ENCODE data around the gene TTC21B.

The TTC21B gene

DNA sequence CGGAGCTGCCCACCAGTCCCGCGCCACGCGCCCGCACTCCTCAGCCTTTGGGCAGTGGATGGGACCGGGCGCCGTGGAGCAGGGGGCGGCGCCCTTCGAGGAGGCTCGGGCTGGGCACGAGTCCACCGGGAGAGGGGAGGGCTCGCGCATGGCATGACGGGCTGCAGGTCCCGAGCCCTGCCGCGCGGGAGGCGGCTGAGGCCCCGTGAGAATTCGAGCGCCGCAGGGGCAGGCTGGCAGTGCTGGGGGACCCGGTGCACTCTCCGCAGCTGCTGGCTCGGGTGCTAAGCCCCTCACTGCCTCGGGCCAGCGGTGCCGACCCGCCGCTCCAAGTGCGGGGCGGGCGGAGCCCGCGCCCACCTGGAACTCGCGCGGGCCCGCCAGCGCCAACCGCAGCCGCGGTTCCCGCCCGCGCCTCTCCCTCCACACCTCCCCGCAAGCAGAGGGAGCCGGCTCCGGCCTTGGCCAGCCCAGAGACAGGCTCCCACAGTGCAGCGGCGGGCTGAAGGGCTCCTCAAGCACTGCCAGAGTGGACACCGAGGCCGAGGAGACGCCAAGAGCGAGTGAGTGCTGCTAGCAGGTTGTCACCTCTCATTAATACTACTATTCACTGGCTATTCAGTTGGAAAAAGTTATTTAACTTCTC is 3.6 kb upstream of the TTC21B start (continued):
- TF ChIP-seq ZIC2 (tag by site-specific recombination; IDR thresholded peaks at IDR 0.05): no peak
- no peak for TF ChIP-seq ZFP41 (tag by site-specific recombination; IDR thresholded peaks at IDR 0.05; ENCODE audit: borderline replicate concordance)
- TF ChIP-seq ZNF248 (tag by site-specific recombination; IDR thresholded peaks at IDR 0.05): no peak
- no peak for TF ChIP-seq FEZF1 (tag by site-specific recombination; IDR thresholded peaks at IDR 0.05)
- no peak for TF ChIP-seq ZNF677 (tag by site-specific recombination; IDR thresholded peaks at IDR 0.05)

- H3K4me1 ChIP-seq (ENCODE audit: control insufficient read depth, insufficient read depth, low read length): no peaks in the 10 kb centered on the region
- POLR2A ChIA-PET: interaction anchor here (0.7 to 1.6 kb wide), 7 partner anchors 8 to 423 kb away, joined by 3 to 5 read pairs (median 3); partner anchors contain the start of gene SCN1A
- TF ChIP-seq ZNF362 (tag by site-specific recombination; IDR thresholded peaks at IDR 0.05): no peak
- TF ChIP-seq ZBTB17 (tag by site-specific recombination; IDR thresholded peaks at IDR 0.05): peak; percentile 49; the same call in 1 of the 2 replicates
- TF ChIP-seq ZNF548 (tag by site-specific recombination; IDR thresholded peaks at IDR 0.05): no peak
- TF ChIP-seq, protein P1, sequence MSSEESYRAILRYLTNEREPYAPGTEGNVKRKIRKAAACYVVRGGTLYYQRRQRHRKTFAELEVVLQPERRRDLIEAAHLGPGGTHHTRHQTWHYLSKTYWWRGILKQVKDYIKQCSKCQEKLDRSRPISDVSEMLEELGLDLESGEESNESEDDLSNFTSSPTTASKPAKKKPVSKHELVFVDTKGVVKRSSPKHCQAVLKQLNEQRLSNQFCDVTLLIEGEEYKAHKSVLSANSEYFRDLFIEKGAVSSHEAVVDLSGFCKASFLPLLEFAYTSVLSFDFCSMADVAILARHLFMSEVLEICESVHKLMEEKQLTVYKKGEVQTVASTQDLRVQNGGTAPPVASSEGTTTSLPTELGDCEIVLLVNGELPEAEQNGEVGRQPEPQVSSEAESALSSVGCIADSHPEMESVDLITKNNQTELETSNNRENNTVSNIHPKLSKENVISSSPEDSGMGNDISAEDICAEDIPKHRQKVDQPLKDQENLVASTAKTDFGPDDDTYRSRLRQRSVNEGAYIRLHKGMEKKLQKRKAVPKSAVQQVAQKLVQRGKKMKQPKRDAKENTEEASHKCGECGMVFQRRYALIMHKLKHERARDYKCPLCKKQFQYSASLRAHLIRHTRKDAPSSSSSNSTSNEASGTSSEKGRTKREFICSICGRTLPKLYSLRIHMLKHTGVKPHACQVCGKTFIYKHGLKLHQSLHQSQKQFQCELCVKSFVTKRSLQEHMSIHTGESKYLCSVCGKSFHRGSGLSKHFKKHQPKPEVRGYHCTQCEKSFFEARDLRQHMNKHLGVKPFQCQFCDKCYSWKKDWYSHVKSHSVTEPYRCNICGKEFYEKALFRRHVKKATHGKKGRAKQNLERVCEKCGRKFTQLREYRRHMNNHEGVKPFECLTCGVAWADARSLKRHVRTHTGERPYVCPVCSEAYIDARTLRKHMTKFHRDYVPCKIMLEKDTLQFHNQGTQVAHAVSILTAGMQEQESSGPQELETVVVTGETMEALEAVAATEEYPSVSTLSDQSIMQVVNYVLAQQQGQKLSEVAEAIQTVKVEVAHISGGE (tag by site-specific recombination; conservative IDR thresholded peaks at IDR 0.05; ENCODE audit: low read depth): 0 out of 2 replicates have a peak, but pooled peaks have one; percentile 17
- no peak for TF ChIP-seq ZNF146 (tag by site-specific recombination; IDR thresholded peaks at IDR 0.05)
- no peak for TF ChIP-seq ZNF48 (tag by site-specific recombination; IDR thresholded peaks at IDR 0.05)
- TF ChIP-seq ZEB2 (tag by site-specific recombination; IDR thresholded peaks at IDR 0.05): no peak
- TF ChIP-seq ZNF23 (tag by site-specific recombination; IDR thresholded peaks at IDR 0.05; ENCODE audit: borderline replicate concordance): no peak
- TF ChIP-seq ZNF664 (tag by site-specific recombination; IDR thresholded peaks at IDR 0.05): no peak
- no peak for TF ChIP-seq ZNF621 (tag by site-specific recombination; IDR thresholded peaks at IDR 0.05)
- H3K4me3 ChIP-seq (ENCODE audit: low read depth, low read length): peak overlapping the region; percentile 74
- CTCF ChIA-PET: interaction anchor here (0.5 to 4.7 kb wide), 9 partner anchors 9 to 1404 kb away, joined by 3 to 21 read pairs (median 3); partner anchors contain the start of gene SCN1A
- no peaks in the 10 kb centered on the region for H3K9me3 ChIP-seq (ENCODE audit: control insufficient read depth, insufficient read depth, low read depth, low read length)
- H3K36me3 ChIP-seq (ENCODE audit: control insufficient read depth in 2 of 2, insufficient read depth in 1 of 2, low read length in 2 of 2): peaks cover 8 to 20% of the 10 kb centered on the region in 2 experiments
- H3K27ac ChIP-seq (ENCODE audit: extremely low read depth, low read depth, low read length): peak overlapping the region; percentile 78
Measured at GRCh38 chr2:165953306-165953654, 296 bp downstream of the TTC21B start.

DNA sequence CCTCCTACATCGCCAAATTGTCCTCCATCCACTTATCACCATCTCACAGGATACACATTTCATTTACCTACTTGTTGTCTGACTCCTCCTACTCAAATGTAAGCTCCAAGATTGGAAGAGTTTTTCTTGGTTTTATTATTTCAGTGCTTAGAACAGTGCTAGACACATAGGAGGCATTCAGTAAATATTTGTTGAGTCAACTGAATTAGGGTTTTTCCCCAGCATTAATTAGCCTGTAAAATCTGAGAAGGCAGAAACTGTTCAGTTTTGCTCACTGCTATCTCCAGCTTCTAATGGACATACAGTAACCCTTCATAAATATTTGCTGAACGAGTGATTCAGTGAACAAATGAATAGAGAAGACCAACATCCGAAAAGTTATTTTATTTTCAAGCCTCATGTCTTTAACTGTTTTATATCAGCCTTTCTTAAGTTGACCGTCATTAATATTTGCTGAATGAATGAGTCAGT is 800 bp downstream of the TTC21B start:
- TF ChIP-seq ZNF701 (tag by site-specific recombination; IDR thresholded peaks at IDR 0.05) (no peak), ZNF366 (tag by site-specific recombination; conservative IDR thresholded peaks at IDR 0.05) (no peak)
- TF ChIP-seq, protein P2, sequence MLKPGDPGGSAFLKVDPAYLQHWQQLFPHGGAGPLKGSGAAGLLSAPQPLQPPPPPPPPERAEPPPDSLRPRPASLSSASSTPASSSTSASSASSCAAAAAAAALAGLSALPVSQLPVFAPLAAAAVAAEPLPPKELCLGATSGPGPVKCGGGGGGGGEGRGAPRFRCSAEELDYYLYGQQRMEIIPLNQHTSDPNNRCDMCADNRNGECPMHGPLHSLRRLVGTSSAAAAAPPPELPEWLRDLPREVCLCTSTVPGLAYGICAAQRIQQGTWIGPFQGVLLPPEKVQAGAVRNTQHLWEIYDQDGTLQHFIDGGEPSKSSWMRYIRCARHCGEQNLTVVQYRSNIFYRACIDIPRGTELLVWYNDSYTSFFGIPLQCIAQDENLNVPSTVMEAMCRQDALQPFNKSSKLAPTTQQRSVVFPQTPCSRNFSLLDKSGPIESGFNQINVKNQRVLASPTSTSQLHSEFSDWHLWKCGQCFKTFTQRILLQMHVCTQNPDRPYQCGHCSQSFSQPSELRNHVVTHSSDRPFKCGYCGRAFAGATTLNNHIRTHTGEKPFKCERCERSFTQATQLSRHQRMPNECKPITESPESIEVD (tag by site-specific recombination; IDR thresholded peaks at IDR 0.05): peak; percentile 89
- H3K27ac ChIP-seq (ENCODE audit: extremely low read depth, low read depth, low read length): peak overlapping the region; percentile 78
- no peaks in the 10 kb centered on the region for H3K4me1 ChIP-seq (ENCODE audit: control insufficient read depth, insufficient read depth, low read length)
- CTCF ChIA-PET: interaction anchor here (0.5 to 4.7 kb wide), 4 partner anchors 8 to 1403 kb away, joined by 3 to 21 read pairs (median 5); partner anchors contain the start of gene SCN1A
- POLR2A ChIA-PET: interaction anchor here (0.7 to 1.6 kb wide), 3 partner anchors 8 to 36 kb away, joined by 3 to 5 read pairs (median 3); no protein-coding TSS in a partner anchor
- peaks cover 10 to 24% of the 10 kb centered on the region in 2 experiments for H3K36me3 ChIP-seq (ENCODE audit: control insufficient read depth in 2 of 2, insufficient read depth in 1 of 2, low read length in 2 of 2)
- peak overlapping the region; percentile 74 for H3K4me3 ChIP-seq (ENCODE audit: low read depth, low read length)
- no peaks in the 10 kb centered on the region for H3K9me3 ChIP-seq (ENCODE audit: control insufficient read depth, insufficient read depth, low read depth, low read length)
